Dendritic cell treated with granulocyte-macrophage colony-stimulating factor and Interleukin-4, amounts not matched to agents 40 ng/mL and 50 ng/mL, for 4 days (primary cell): Measurements from ENCODE around the gene TOPAZ1.
A peak's percentile ranks its signal among the peaks of the same experiment; 100 is the strongest.
"Not testable (repeated sequence)": the region's sequence is repeated elsewhere in the genome, so short reads cannot be mapped to it uniquely, and the experiment has no call there.

Experiments used
- H3K27ac Mint-ChIP-seq: one replicate; pipeline ENCODE4 v1.8.0; 2022; ENCODE audit warnings: mild to moderate bottlenecking, mixed read lengths
- H3K27me3 Mint-ChIP-seq: one replicate; pipeline ENCODE4 v1.8.0; 2022; ENCODE audit warnings: mild to moderate bottlenecking, mixed read lengths
- H3K36me3 Mint-ChIP-seq: one replicate; pipeline ENCODE4 v1.8.0; 2022; ENCODE audit warnings: low read depth, mixed read lengths
- H3K4me1 Mint-ChIP-seq: one replicate; pipeline ENCODE4 v1.8.0; 2022; ENCODE audit warnings: low read depth, mixed read lengths
- H3K4me3 Mint-ChIP-seq: one replicate; pipeline ENCODE4 v1.8.0; 2022; ENCODE audit warnings: mild to moderate bottlenecking, moderate library complexity, mixed read lengths
- H3K9me3 Mint-ChIP-seq: one replicate; pipeline ENCODE4 v1.8.0; 2022; ENCODE audit warnings: mixed read lengths
- intact Hi-C: fragments of 100-400 bp; cut with micrococcal nuclease; formaldehyde crosslinking; loops from one replicate; pipeline ENCODE4 v1.15.0; 2022

Gene TOPAZ1

DNA sequence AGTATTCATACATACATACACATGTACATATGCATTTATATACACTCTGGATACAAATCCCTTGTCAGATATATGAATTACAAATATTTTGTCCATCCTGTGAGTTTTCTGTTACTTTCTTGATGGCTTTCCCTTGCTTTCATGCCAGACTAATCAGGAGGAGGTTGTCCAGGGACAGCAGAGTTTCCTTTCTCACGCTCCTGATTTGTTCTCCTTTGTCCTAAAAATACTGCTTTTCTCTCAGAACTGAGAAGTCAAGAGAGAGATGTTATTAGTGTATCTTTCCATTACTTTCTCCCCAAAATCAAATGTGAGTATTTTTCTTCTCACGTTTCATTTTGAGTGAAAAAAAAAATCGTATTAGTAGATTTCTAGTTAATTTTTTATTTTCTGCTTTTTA is 84.8 kb downstream of the TOPAZ1 start:
- Mint-ChIP-seq H3K36me3 (no peaks in the 10 kb centered on the region), H3K27me3 (no peaks in the 10 kb centered on the region), H3K4me3 (no peak overlapping the region), H3K4me1 (no peaks in the 10 kb centered on the region), H3K27ac (no peak overlapping the region), H3K9me3 (no peaks in the 10 kb centered on the region)
- intact Hi-C loops: no loop called here

DNA sequence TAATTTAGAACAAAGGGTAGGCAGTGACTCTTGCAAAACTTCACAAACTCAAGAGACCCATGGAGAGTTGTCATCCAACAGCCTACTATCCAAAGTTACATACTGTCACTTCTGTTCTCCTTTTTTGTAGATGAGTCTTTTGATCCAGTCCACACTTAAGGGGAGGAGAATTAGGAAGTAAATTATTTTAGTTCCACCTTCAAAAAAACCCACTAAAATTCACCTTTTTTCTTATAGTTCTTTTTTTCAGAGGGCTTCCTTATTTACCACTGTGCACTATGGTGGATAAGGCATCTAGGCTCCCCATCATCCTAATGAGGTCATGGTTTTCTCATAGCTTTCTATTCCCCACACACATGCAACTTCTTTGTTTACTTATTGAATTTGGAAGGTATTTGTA is 88.3 kb downstream of the TOPAZ1 start:
- no peak overlapping the region for H3K27ac Mint-ChIP-seq
- no peaks in the 10 kb centered on the region for H3K9me3 Mint-ChIP-seq
- H3K36me3 Mint-ChIP-seq: no peaks in the 10 kb centered on the region
- H3K4me1 Mint-ChIP-seq: peaks cover 5% of the 10 kb centered on the region
- H3K27me3 Mint-ChIP-seq: no peaks in the 10 kb centered on the region
- intact Hi-C loops: no loop called here
- H3K4me3 Mint-ChIP-seq: no peak overlapping the region

GRCh38 chr3:44330444-44330843 is 88.8 kb downstream of the TOPAZ1 start:
- H3K27ac Mint-ChIP-seq: no peak overlapping the region

DNA sequence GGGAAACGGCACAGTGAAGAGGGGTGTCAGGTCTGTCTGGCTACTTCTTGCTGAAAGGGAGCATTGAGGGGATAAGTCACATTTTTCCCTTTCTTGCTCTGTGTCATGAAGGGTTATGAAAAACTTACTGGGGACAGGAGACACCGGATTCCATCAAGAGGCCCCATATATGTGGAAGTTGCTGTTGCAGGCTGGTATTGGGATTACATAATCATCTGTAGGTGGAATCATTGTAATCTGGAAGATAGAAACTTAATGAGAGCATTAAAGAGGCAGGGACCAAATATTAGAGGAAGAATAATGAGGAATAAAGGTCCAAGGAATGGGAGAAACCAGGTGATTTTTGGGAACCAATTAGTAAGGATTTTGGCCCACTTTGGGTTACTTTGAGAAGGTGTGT is 92.6 kb downstream of the TOPAZ1 start:
- Mint-ChIP-seq H3K36me3 (peaks cover 14% of the 10 kb centered on the region), H3K27ac (no peak overlapping the region), H3K4me1 (peaks cover 15% of the 10 kb centered on the region), H3K27me3 (no peaks in the 10 kb centered on the region), H3K9me3 (no peaks in the 10 kb centered on the region), H3K4me3 (no peak overlapping the region)
- intact Hi-C loops: no loop called here

More at GRCh38 chr3:44330444-44330843, 88.8 kb downstream of the TOPAZ1 start:
- Mint-ChIP-seq H3K4me1 (peaks cover 5% of the 10 kb centered on the region), H3K36me3 (no peaks in the 10 kb centered on the region), H3K4me3 (no peak overlapping the region), H3K9me3 (no peaks in the 10 kb centered on the region), H3K27me3 (no peaks in the 10 kb centered on the region)
- intact Hi-C loops: no loop called here

DNA sequence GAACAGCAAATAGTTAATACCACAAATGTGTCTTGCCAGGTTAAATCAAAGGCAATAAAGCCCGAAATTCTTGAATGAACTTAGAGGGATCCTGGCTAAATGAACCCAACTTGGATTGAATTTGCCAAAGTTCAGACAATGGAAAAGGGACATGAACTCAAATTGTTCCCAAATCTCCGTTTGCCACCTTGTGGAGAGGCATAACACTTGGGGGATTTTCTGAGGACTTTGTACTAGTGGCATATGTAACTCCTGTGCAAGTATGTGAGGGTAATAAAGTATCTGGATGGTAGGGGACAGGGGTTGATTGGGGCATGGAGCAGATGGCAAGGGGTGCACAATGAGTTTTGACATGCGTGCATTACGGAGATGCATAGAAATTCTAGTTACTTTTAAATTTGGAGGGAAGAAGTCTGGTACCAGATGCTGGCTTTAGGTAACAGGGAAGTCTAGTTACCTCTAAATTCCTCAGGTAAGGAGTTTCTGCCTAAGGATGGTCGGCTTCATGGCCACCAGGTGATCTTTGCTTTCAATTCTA is 95.6 kb downstream of the TOPAZ1 start:
- no peaks in the 10 kb centered on the region for H3K9me3 Mint-ChIP-seq
- no peaks in the 10 kb centered on the region for H3K27me3 Mint-ChIP-seq
- H3K4me3 Mint-ChIP-seq: peak overlapping the region; percentile 85
- peaks cover 20% of the 10 kb centered on the region for H3K36me3 Mint-ChIP-seq
- intact Hi-C loops: loop anchor here (5.0 kb wide), 3 partner anchors 175 to 715 kb away; partner anchors contain the start of genes ANO10 and TMEM42
- peak overlapping the region; percentile 98 for H3K27ac Mint-ChIP-seq
- peaks cover 31% of the 10 kb centered on the region for H3K4me1 Mint-ChIP-seq

- peaks cover 20% of the 10 kb centered on the region for H3K36me3 Mint-ChIP-seq
- H3K9me3 Mint-ChIP-seq: no peaks in the 10 kb centered on the region
- peaks cover 31% of the 10 kb centered on the region for H3K4me1 Mint-ChIP-seq
- intact Hi-C loops: loop anchor here (1.0 to 5.0 kb wide), 5 partner anchors 102 to 716 kb away; partner anchors contain the start of genes ANO10 and TMEM42
- peak within 1 kb of the TSS; percentile 85 for H3K4me3 Mint-ChIP-seq
- H3K27ac Mint-ChIP-seq: peak within 1 kb of the TSS; percentile 98
- no peaks in the 10 kb centered on the region for H3K27me3 Mint-ChIP-seq
Observed at GRCh38 chr3:44338010-44338827, 96.5 kb downstream of the TOPAZ1 start, which contains the start of gene TCAIM. TCAIM (plus strand) TSS chr3:44338766; CDS start chr3:44354783, 16,017 bp downstream.

GRCh38 chr3:44338828-44339127 is 97.1 kb downstream of the TOPAZ1 start:
- Mint-ChIP-seq H3K27ac (peak overlapping the region; percentile 98), H3K9me3 (no peaks in the 10 kb centered on the region), H3K4me3 (peak overlapping the region; percentile 85), H3K36me3 (peaks cover 20% of the 10 kb centered on the region), H3K27me3 (no peaks in the 10 kb centered on the region), H3K4me1 (peaks cover 31% of the 10 kb centered on the region)
- intact Hi-C loops: loop anchor here (1.0 to 5.0 kb wide), 5 partner anchors 102 to 716 kb away; partner anchors contain the start of genes ANO10 and TMEM42

DNA sequence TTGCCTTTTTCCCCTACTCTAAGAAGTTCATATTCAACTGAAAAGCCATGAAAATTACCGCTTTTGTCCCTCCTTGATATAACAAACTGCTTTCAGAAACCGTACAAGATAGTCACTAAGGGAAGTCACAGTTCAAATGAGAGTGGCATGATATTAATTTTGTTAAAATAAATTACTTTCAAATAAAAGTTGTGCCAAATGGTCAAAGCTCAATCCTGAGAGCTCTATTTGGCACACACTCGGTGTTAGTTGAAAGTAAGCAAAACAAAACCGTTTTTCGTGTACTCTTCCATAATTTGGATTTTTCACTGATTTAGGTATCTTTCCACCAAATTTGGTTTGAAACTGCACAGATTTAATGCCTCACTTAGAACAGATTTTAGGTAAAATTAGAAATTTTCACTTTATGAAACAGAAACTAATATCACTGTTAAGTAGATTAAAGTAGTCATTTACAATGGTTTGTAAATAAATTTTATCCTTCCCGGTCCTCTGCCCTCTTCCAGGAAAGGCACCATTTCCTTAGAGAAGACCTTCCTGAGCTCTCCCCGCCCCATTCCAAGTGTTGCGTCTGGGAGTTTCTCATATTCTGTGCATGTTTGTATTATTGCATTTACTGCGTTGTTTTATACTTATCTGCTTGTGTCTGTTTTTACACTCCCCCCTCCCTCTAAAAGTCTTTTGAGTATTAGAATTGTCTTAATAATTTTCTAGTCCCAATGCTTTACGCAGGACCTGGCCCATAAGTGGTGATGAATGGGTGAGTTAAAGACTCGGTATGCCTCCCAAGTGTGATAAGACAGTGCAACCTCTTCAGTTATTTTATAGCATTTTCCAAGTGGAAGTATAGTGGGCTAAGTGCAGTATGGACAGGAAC is 97.7 kb downstream of the TOPAZ1 start:
- Mint-ChIP-seq H3K36me3 (peaks cover 20% of the 10 kb centered on the region), H3K9me3 (no peaks in the 10 kb centered on the region), H3K27me3 (no peaks in the 10 kb centered on the region), H3K4me3 (peak overlapping the region; percentile 85), H3K27ac (peak overlapping the region; percentile 98), H3K4me1 (peaks cover 27% of the 10 kb centered on the region)
- intact Hi-C loops: loop anchor here (2.0 to 5.0 kb wide), 4 partner anchors 97 to 717 kb away; partner anchors contain the start of genes ANO10 and TMEM42

GRCh38 chr3:44340058-44340395 is 98.3 kb downstream of the TOPAZ1 start:
- no peaks in the 10 kb centered on the region for H3K27me3 Mint-ChIP-seq
- peak overlapping the region; percentile 98 for H3K27ac Mint-ChIP-seq
- intact Hi-C loops: loop anchor here (2.0 kb wide), 1 partner anchor 97 kb away; no protein-coding TSS in a partner anchor
- H3K4me3 Mint-ChIP-seq: peak overlapping the region; percentile 67
- H3K36me3 Mint-ChIP-seq: peaks cover 20% of the 10 kb centered on the region
- no peaks in the 10 kb centered on the region for H3K9me3 Mint-ChIP-seq
- peaks cover 25% of the 10 kb centered on the region for H3K4me1 Mint-ChIP-seq

GRCh38 chr3:44342176-44342790 is 100.6 kb downstream of the TOPAZ1 start:
- Mint-ChIP-seq H3K36me3 (peaks cover 20% of the 10 kb centered on the region), H3K27me3 (no peaks in the 10 kb centered on the region), H3K4me1 (peaks cover 21% of the 10 kb centered on the region), H3K4me3 (no peak overlapping the region), H3K9me3 (no peaks in the 10 kb centered on the region), H3K27ac (no peak overlapping the region)
- intact Hi-C loops: no loop called here

DNA sequence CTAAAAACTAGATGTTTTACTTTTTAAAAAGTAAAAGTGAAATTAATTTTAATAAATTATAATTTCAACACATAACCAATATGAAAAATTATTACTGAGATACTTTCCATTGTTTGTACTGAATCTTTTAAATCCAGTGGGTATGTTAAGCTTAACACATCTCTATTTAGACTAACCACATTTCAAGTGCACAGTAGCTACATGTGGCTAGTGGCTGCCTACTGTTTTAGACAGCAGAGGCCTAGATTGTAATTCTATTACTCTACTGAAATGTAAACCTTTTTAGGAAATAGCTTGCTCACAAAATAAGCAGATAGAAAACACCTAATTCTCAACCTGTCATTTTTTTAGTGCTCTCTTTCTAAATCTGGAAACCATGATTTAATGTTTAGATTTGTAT is 101.7 kb downstream of the TOPAZ1 start:
- Mint-ChIP-seq H3K9me3 (no peaks in the 10 kb centered on the region), H3K36me3 (peaks cover 13% of the 10 kb centered on the region), H3K4me1 (peaks cover 16% of the 10 kb centered on the region), H3K27me3 (no peaks in the 10 kb centered on the region), H3K27ac (no peak overlapping the region), H3K4me3 (no peak overlapping the region)
- intact Hi-C loops: no loop called here

- H3K4me3 Mint-ChIP-seq, H3K27me3 Mint-ChIP-seq, H3K9me3 Mint-ChIP-seq, H3K36me3 Mint-ChIP-seq, intact Hi-C loops, H3K27ac Mint-ChIP-seq: not testable (repeated sequence)
- H3K4me1 Mint-ChIP-seq: peaks cover 17% of the 10 kb centered on the region
Observed at GRCh38 chr3:44346590-44346989, 104.9 kb downstream of the TOPAZ1 start.

DNA sequence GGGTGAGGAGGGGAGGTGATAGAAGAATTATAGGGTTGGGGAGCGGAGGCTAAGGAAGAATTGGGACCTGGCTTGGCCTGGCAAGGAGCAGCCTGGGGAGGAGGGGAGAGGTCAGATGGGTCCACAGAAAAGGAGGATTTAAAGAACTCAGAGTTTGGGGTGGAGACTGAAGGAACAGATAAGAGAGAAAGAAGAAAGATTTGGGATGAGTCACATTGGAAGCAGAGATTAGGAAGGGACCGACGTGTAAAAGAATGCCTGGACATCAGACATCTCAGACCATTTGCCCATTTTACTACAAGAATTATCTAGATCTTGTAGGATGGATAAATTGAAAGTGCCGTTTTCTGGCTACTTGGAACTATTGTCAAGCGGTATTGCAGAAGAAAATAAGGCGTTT is 107.3 kb downstream of the TOPAZ1 start:
- no peaks in the 10 kb centered on the region for H3K27me3 Mint-ChIP-seq
- H3K4me3 Mint-ChIP-seq: no peak overlapping the region
- H3K4me1 Mint-ChIP-seq: peaks cover 17% of the 10 kb centered on the region
- no peak overlapping the region for H3K27ac Mint-ChIP-seq
- H3K9me3 Mint-ChIP-seq: no peaks in the 10 kb centered on the region
- H3K36me3 Mint-ChIP-seq: peaks cover 18% of the 10 kb centered on the region
- intact Hi-C loops: no loop called here
